HL-60 (cell line): ENCODE results near the gene MAN2C1.

Experiments
- GABPA ChIP-seq: IDR thresholded peaks from 2 replicates; pipeline ENCODE4 v1.6.1; 2012; ENCODE audit warnings: low read depth
- POLR2AphosphoS5 ChIP-seq: IDR thresholded peaks from 2 replicates; pipeline ENCODE4 v1.6.1; 2012; ENCODE audit warnings: low read depth
- TF ChIP-seq, protein P1 (sequence below): IDR thresholded peaks from one replicate; pipeline ENCODE4 v1.5.1; 2011; ENCODE audit warnings: low read length, control low read depth, inconsistent platforms; ENCODE audit not compliant: insufficient read depth
- TF ChIP-seq, protein P2 (sequence below): IDR thresholded peaks from 2 replicates; pipeline ENCODE4 v1.6.1; 2012; ENCODE audit warnings: low read depth; ENCODE audit not compliant: insufficient replicate concordance

DNA sequence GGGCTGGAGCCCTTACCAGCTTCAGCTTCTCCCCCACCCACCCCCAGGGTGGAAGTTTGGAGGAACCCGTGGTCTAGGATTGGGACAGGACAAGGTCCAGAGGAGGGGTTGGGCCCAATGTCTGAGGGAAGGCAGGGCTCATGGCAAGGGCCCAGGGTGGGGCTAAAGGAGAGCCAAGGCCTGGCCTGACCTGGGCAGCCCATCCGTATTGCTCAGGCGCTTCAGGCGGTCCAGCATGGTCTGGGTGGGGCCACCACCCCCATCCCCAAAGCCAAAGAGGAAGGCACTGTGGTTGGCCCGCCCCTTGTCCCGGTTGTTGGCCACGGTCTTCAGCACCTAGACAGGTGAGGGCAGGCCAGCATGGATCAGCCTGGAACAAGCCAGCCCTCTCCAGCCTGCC, 7.6 kb downstream of the MAN2C1 start:
- TF ChIP-seq, protein P1, sequence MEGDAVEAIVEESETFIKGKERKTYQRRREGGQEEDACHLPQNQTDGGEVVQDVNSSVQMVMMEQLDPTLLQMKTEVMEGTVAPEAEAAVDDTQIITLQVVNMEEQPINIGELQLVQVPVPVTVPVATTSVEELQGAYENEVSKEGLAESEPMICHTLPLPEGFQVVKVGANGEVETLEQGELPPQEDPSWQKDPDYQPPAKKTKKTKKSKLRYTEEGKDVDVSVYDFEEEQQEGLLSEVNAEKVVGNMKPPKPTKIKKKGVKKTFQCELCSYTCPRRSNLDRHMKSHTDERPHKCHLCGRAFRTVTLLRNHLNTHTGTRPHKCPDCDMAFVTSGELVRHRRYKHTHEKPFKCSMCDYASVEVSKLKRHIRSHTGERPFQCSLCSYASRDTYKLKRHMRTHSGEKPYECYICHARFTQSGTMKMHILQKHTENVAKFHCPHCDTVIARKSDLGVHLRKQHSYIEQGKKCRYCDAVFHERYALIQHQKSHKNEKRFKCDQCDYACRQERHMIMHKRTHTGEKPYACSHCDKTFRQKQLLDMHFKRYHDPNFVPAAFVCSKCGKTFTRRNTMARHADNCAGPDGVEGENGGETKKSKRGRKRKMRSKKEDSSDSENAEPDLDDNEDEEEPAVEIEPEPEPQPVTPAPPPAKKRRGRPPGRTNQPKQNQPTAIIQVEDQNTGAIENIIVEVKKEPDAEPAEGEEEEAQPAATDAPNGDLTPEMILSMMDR = no peak
- TF ChIP-seq, protein P2, sequence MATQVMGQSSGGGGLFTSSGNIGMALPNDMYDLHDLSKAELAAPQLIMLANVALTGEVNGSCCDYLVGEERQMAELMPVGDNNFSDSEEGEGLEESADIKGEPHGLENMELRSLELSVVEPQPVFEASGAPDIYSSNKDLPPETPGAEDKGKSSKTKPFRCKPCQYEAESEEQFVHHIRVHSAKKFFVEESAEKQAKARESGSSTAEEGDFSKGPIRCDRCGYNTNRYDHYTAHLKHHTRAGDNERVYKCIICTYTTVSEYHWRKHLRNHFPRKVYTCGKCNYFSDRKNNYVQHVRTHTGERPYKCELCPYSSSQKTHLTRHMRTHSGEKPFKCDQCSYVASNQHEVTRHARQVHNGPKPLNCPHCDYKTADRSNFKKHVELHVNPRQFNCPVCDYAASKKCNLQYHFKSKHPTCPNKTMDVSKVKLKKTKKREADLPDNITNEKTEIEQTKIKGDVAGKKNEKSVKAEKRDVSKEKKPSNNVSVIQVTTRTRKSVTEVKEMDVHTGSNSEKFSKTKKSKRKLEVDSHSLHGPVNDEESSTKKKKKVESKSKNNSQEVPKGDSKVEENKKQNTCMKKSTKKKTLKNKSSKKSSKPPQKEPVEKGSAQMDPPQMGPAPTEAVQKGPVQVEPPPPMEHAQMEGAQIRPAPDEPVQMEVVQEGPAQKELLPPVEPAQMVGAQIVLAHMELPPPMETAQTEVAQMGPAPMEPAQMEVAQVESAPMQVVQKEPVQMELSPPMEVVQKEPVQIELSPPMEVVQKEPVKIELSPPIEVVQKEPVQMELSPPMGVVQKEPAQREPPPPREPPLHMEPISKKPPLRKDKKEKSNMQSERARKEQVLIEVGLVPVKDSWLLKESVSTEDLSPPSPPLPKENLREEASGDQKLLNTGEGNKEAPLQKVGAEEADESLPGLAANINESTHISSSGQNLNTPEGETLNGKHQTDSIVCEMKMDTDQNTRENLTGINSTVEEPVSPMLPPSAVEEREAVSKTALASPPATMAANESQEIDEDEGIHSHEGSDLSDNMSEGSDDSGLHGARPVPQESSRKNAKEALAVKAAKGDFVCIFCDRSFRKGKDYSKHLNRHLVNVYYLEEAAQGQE = no peak
- no peak for TF ChIP-seq POLR2AphosphoS5
- TF ChIP-seq GABPA = no peak
